OCI-LY7 (cell line): ENCODE results near the gene NAPB. TPM values are rescaled to one million over a fixed set of nuclear protein-coding genes. Genes with fewer than 3 reads are reported as not detected.

ENCODE experiments used
- BruUV-seq: library from RNA; stranded (reverse); fragments of 400-500 nt; replicated peaks from 2 replicates; lab custom pipeline; 2021; lab: Mats Ljungman, UMichigan
- CTCF ChIA-PET: fragments of 300-600 bp; sonication (Branson Sonifier 250); formaldehyde crosslinking; loops from one replicate; lab custom pipeline; 2022; ENCODE audit warnings: antibody characterized with exemption; ENCODE audit not compliant: unreplicated experiment; lab: Charles Lee
- POLR2A ChIA-PET: fragments of 300-600 bp; sonication (Branson Sonifier 250); formaldehyde crosslinking; loops from one replicate; lab custom pipeline; 2022; ENCODE audit warnings: antibody characterized with exemption; lab: Charles Lee
- DNase-seq: peaks from one replicate; pipeline ENCODE4 v3.0.0-alpha.2; 2015; ENCODE audit warnings: low spot score
- H2AFZ ChIP-seq: fragments of 200-600 bp; sonication (generic), shearing (Covaris generic); 2 replicates; pipeline ENCODE4 v1.6.1; 2014; ENCODE audit warnings: mild to moderate bottlenecking, antibody characterized with exemption, low read length, moderate library complexity
- H3K27ac ChIP-seq: fragments of 200-600 bp; sonication (generic); 2 replicates; pipeline ENCODE4 v1.5.1; 2014; ENCODE audit warnings: mixed run types, low read depth, mild to moderate bottlenecking, moderate library complexity, low read length, inconsistent platforms; ENCODE audit not compliant: poor library complexity, severe bottlenecking
- H3K36me3 ChIP-seq: fragments of 200-600 bp; sonication (generic); 2 replicates; pipeline ENCODE4 v1.6.1; 2014; ENCODE audit warnings: mild to moderate bottlenecking, antibody characterized with exemption, low read length, moderate library complexity, mixed read lengths; ENCODE audit not compliant: insufficient read depth
- H3K4me1 ChIP-seq: fragments of 200-600 bp; sonication (generic); 2 replicates; pipeline ENCODE4 v1.5.1; 2014; ENCODE audit warnings: mild to moderate bottlenecking, low read length; ENCODE audit not compliant: insufficient read depth, poor library complexity, severe bottlenecking
- H3K4me2 ChIP-seq: fragments of 200-600 bp; sonication (generic); 2 replicates; pipeline ENCODE4 v1.6.1; 2014; ENCODE audit warnings: mild to moderate bottlenecking, low read length
- H3K4me3 ChIP-seq: fragments of 200-600 bp; sonication (generic); 2 replicates; pipeline ENCODE4 v1.5.1; 2014; ENCODE audit warnings: mild to moderate bottlenecking, low read depth, low read length; ENCODE audit not compliant: poor library complexity, severe bottlenecking
- H3K79me2 ChIP-seq: fragments of 200-600 bp; sonication (generic); 2 replicates; pipeline ENCODE4 v1.6.1; 2016; ENCODE audit warnings: low read depth, mild to moderate bottlenecking, low read length, moderate library complexity, mixed read lengths; ENCODE audit not compliant: insufficient read depth
- H3K9me2 ChIP-seq: fragments of 200-600 bp; sonication (generic); 2 replicates; pipeline ENCODE4 v1.6.1; 2016; ENCODE audit warnings: mild to moderate bottlenecking, low read length, mixed read lengths; ENCODE audit not compliant: insufficient read depth
- H3K9me3 ChIP-seq: fragments of 200-600 bp; sonication (generic); 2 replicates; pipeline ENCODE4 v1.6.1; 2014; ENCODE audit warnings: mild to moderate bottlenecking, mixed run types, low read length, mixed read lengths
- H4K20me1 ChIP-seq: fragments of 200-600 bp; sonication (generic); 2 replicates; pipeline ENCODE4 v1.6.1; 2014; ENCODE audit warnings: mild to moderate bottlenecking, antibody characterized with exemption, low read length, moderate library complexity, mixed read lengths; ENCODE audit not compliant: insufficient read depth
- CTCF ChIP-seq: fragments of 200-600 bp; sonication (generic); conservative IDR thresholded peaks from 2 replicates; pipeline ENCODE4 v1.5.1; 2014; ENCODE audit warnings: mild to moderate bottlenecking, antibody characterized with exemption, low read length, moderate library complexity, mixed read lengths
- EZH2phosphoT487 ChIP-seq: fragments of 200-600 bp; sonication (generic); IDR thresholded peaks from 2 replicates; pipeline ENCODE4 v1.6.1; 2018; ENCODE audit warnings: low read depth, borderline replicate concordance, mild to moderate bottlenecking, mixed run types, antibody characterized with exemption, low read length, moderate library complexity, mixed read lengths
- intact Hi-C: fragments of 100-400 bp; cut with micrococcal nuclease; formaldehyde crosslinking; loops from one replicate; pipeline ENCODE4 v1.10.0; 2022; ENCODE audit not compliant: unreplicated experiment
- total RNA-seq, 2 experiments: library from RNA; depleted of rRNA in 1 of 2; stranded (reverse); fragments of >200 nt in 1 of 2; shearing (Covaris generic) in 1 of 2; gene quantifications; 2 replicates each; pipeline ENCODE4 v1.2.3, GENCODE V29; 2014 to 2022

NAPB gene
- total RNA-seq, 2 experiments from 2014 or later, result 9.3 to 12.1 TPM

DNA sequence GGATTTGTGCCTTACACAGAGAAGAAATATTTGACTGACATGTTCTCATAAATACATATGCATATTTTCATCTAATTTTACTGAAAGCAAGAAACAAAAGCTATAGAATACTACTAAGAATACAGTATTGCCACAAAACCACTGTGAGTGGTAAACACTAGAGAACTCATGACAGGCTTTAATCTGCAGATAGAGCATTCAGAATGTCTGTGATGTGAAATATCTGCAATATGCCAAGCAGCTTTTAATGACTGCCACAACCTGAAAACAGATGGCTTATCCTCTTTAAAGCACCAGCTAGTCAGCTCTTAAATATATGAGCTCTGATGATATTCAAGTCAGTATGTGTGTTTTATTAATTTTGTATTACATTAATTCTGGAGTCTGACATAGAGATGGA lies 3.4 kb downstream of the NAPB start:
- Histone ChIP-seq H3K4me1 (peaks cover 19% of the 10 kb centered on the region), H3K36me3 (no peaks in the 10 kb centered on the region; the same call in 1 of the 2 replicates), H3K4me3 (no peak overlapping the region), H3K9me3 (no peaks in the 10 kb centered on the region), H3K9me2 (no peaks in the 10 kb centered on the region), H3K79me2 (peaks cover 58% of the 10 kb centered on the region), H3K27ac (no peak overlapping the region), H3K4me2 (no peak overlapping the region), H4K20me1 (peaks cover 16% of the 10 kb centered on the region; the same call in 1 of the 2 replicates), H2AFZ (no peak overlapping the region)
- ChIA-PET POLR2A (interaction anchor here (0.7 to 3.0 kb wide), 4 partner anchors 11 to 68 kb away, joined by 3 to 8 read pairs (median 6); no protein-coding TSS in a partner anchor), CTCF (interaction anchor here (0.7 kb wide), 1 partner anchor 11 kb away, joined by 3 read pairs; no protein-coding TSS in a partner anchor)
- DNase-seq, result no peak
- intact Hi-C loops, result no loop called here
- no peak for TF ChIP-seq EZH2phosphoT487
- no TSS peak for BruUV-seq

DNA sequence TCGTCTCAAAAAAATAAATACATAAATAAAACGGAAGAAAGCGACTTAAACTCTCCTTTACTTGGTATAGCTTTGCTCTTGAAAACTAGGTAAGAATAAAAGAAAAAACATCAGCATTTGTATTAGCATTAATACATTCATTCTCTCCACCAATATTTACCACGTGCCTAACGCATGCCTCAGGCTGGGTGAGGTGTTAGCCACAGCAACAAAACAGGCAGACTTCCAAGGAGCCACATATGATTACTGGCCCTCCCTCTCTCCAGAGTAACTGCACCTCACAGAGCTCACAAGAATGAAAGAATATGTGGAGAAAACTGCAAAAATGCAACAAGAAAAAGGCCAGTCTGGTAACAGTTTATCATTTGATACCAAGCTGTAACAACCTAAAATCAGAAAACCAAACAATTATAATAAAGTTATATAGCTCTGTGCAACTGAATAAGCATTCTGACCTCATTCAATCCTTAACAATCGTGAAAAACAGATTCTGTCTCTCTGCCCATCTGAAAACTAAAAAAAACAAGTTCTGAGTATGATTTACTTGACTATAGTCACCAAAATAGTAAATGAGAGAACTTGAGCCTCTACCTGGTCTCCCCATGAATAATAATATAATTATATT lies 5.2 kb downstream of the NAPB start:
- intact Hi-C loops, result no loop called here
- peaks cover 5% of the 10 kb centered on the region for H3K36me3 ChIP-seq
- H3K79me2 ChIP-seq, result peaks cover 73% of the 10 kb centered on the region
- no peak overlapping the region for H2AFZ ChIP-seq
- no TSS peak for BruUV-seq
- no peaks in the 10 kb centered on the region for H3K9me2 ChIP-seq
- no peaks in the 10 kb centered on the region for H3K9me3 ChIP-seq
- no peak overlapping the region for H3K4me3 ChIP-seq
- H3K27ac ChIP-seq, result no peak overlapping the region
- H3K4me2 ChIP-seq, result no peak overlapping the region
- POLR2A ChIA-PET, result interaction anchor here (0.7 to 3.0 kb wide), 3 partner anchors 12 to 58 kb away, joined by 3 to 8 read pairs (median 3); no protein-coding TSS in a partner anchor
- TF ChIP-seq CTCF, result no peak
- no peak for TF ChIP-seq EZH2phosphoT487
- no peak for DNase-seq
- H3K4me1 ChIP-seq, result peaks cover 12% of the 10 kb centered on the region
- CTCF ChIA-PET, result no interaction called here
- peaks cover 16% of the 10 kb centered on the region; the same call in 1 of the 2 replicates for H4K20me1 ChIP-seq

GRCh38 chr20:23415555-23415954 lies 5.7 kb downstream of the NAPB start:
- Histone ChIP-seq H3K9me2 (no peaks in the 10 kb centered on the region), H2AFZ (no peak overlapping the region), H4K20me1 (peaks cover 16% of the 10 kb centered on the region), H3K9me3 (no peaks in the 10 kb centered on the region), H3K4me2 (no peak overlapping the region), H3K36me3 (peaks cover 5% of the 10 kb centered on the region), H3K4me3 (no peak overlapping the region), H3K79me2 (peaks cover 73% of the 10 kb centered on the region), H3K27ac (no peak overlapping the region), H3K4me1 (peaks cover 12% of the 10 kb centered on the region)
- no peak for TF ChIP-seq EZH2phosphoT487
- TF ChIP-seq CTCF, result no peak
- CTCF ChIA-PET, result no interaction called here
- intact Hi-C loops, result no loop called here
- POLR2A ChIA-PET, result interaction anchor here (0.7 kb wide), 1 partner anchor 12 kb away, joined by 3 read pairs; no protein-coding TSS in a partner anchor
- no TSS peak for BruUV-seq
- no peak for DNase-seq
